Measurements from ENCODE around the gene IFT122.

GRCh38 chr3:129469026-129469425 is 29.0 kb downstream of the IFT122 start:
- TF ChIP-seq POLR2A (IDR thresholded peaks at IDR 0.05) (no peak), CTCF (IDR thresholded peaks at IDR 0.05) (no peak), POLR2AphosphoS5 (IDR thresholded peaks at IDR 0.05) (no peak)
